LNCaP clone FGC (cell line): Measurements from ENCODE around the gene NIPSNAP2.
"Not testable (repeated sequence)": the region's sequence is repeated elsewhere in the genome, so short reads cannot be mapped to it uniquely, and the experiment has no call there.

Source experiments
- DNase-seq: peaks from one replicate; pipeline ENCODE4 v3.0.0-alpha.2; 2011; ENCODE audit warnings: low read depth
- H3K4me3 ChIP-seq: 2 replicates; pipeline ENCODE4 v1.5.1; 2011; ENCODE audit warnings: mild to moderate bottlenecking, low read depth, low read length, control low read depth
- TF ChIP-seq, protein P1 (sequence below): IDR thresholded peaks from 2 replicates; pipeline ENCODE4 v1.5.1; 2012; ENCODE audit warnings: mild to moderate bottlenecking; ENCODE audit not compliant: control insufficient read depth, insufficient read depth; ENCODE audit errors: extremely low read depth

The NIPSNAP2 gene

DNA sequence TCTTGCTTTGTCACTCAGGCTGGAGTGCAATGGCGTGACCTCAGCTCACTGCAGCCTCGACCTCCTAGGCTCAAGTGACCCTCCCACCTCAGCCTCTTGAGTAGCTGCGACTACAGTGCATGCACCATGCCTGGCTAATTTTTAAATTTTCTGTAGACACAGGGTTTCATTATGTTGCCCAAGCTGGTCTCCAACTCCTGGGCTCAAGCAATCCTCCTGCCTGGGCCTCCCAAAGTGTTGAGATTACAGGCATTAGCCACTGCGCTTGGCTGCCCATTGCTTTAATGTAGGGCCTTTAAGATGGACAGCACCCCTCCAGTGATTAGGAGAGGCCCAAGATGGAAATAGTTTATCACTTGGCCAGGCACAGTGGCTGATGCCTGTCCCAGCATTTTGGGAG, 39.4 kb downstream of the NIPSNAP2 start:
- no peak for DNase-seq

DNA sequence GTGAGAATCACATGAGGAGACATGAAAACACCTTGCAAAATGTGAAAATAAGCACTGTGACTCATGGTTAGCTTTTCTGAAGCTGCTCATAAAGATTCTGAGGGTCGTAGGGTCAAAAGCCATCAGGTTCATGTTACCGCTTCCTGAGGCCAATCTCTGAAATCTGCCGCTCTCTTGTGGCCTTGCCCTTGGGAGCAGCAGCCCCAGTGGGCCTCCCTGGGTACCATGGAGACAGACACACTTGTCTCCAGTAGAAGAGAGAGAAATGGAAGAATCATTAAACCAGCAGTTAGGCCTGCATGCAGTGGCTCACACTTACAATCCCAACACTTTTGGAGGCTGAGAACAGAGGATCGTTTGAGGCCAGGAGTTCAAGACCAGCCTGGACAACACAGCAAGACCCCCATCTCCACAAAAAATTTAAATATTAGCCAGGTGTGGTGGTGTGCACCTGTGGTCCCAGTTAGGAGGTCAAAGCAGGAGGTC, 42.8 kb downstream of the NIPSNAP2 start:
- H3K4me3 ChIP-seq, result no peak overlapping the region
- DNase-seq, result no peak
- TF ChIP-seq, protein P1, sequence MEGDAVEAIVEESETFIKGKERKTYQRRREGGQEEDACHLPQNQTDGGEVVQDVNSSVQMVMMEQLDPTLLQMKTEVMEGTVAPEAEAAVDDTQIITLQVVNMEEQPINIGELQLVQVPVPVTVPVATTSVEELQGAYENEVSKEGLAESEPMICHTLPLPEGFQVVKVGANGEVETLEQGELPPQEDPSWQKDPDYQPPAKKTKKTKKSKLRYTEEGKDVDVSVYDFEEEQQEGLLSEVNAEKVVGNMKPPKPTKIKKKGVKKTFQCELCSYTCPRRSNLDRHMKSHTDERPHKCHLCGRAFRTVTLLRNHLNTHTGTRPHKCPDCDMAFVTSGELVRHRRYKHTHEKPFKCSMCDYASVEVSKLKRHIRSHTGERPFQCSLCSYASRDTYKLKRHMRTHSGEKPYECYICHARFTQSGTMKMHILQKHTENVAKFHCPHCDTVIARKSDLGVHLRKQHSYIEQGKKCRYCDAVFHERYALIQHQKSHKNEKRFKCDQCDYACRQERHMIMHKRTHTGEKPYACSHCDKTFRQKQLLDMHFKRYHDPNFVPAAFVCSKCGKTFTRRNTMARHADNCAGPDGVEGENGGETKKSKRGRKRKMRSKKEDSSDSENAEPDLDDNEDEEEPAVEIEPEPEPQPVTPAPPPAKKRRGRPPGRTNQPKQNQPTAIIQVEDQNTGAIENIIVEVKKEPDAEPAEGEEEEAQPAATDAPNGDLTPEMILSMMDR, result no peak

More for the DNA sequence above, 39.4 kb downstream of the NIPSNAP2 start:
- H3K4me3 ChIP-seq, result no peak overlapping the region
- TF ChIP-seq, protein P1, result no peak

DNA sequence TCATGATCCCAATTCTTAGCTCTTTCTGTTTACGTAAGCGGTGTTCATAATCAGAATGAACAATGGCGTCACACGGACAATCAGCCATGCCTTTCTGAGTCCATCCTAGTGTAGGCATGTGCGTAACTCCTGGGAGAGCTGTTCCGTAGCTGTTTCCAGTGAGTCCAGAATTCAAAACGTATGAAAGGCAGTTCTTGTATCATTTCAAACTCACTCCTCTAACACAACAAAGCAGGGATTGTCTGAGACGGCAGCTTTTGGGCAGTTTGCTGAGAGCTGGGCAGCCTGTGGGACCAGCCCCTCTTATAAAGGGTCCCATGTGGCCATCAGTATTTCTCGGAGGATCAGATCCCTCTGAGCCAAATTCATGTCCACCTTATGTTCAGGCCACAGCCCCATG, 43.5 kb downstream of the NIPSNAP2 start:
- no peak overlapping the region for H3K4me3 ChIP-seq
- no peak for DNase-seq
- TF ChIP-seq, protein P1, result no peak

DNA sequence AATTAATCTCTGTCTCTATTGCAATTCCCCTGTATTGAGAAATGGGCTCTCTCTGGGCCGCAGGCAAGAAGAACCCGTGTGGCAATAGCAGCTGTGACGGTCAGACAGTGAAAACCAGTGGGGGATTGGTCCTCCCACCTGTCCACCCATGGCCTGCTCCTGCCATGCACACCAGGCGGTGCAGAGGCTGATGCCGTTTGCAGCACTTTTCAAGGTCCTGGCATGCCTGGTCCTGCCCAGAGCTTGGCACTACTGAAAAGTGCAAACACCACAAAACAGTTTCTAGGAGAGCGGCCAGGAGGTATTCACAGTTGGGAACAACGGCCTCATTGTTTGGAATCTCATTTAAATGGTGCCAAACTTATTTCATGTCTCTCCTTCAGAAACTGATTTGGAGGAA, 45.3 kb downstream of the NIPSNAP2 start:
- TF ChIP-seq, protein P1, result no peak
- DNase-seq, result peak; percentile 79
- H3K4me3 ChIP-seq, result no peak overlapping the region

DNA sequence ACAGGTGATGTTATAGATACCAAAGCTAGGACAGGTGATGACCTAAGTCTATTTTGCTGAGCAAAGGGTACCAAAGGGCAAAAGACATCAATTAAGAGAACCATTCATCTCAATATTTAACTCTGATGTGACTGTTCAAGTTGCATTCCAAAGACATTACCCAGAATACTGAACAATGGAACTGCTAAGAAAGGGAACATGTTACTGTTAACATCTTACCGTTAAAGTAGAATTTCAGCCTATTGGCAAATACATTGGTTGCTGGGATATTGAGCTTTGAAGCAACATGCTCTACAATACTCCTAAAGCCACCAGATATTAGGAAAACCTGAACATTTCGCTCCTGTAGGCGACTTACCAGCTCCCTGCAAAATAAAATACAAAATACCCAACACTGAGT, 52.6 kb downstream of the NIPSNAP2 start:
- DNase-seq, H3K4me3 ChIP-seq: not testable (repeated sequence)

DNA sequence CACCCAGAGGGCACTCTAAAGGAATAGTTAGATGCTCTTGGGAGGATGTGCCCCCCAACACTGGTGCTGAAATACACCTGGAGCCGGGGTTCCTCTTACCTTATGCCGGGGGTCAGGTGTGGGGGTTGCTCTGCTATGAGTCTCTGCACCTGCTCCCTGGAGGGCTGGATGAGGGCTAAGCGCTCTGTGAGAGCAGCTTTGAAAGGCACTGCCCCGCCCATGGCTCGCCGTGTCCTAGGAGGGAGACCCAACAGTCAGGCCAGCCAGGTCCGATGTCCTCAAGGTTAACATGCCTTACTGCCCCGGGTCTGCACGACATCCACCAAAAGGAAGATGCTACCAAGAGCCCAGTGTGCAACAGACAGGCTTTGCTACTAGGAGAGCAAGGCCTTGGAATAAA, 55.1 kb downstream of the NIPSNAP2 start:
- DNase-seq, result no peak
- TF ChIP-seq, protein P1, result no peak
- no peak overlapping the region for H3K4me3 ChIP-seq

DNA sequence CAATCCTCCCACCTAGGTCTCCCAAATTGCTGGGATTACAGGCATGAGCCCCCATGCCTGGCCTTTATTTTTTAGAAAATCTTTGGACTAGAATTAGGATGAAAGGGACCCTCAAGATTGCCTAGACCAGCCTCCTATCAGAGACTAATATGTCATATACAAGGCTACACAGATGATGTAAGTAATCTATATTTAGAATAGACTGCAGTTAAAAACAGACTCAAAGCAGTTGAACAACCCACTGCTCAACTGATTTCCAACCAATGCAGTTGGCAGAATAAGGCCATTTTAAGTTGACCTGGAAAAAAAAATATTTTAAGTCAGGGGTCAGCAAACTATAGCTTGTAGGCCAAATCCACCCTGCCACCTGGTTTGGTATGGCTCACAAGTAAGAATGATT, 59.1 kb downstream of the NIPSNAP2 start:
- TF ChIP-seq, protein P1, result no peak
- H3K4me3 ChIP-seq, result no peak overlapping the region
- no peak for DNase-seq
